ENCODE data around the gene CDHR1.

- no peak for TF ChIP-seq RARB (CRISPR knock-in tag; IDR thresholded peaks at IDR 0.05)
- no peak for TF ChIP-seq PATZ1 (CRISPR knock-in tag; IDR thresholded peaks at IDR 0.05; ENCODE audit: borderline replicate concordance)
- TF ChIP-seq ZNF70 (CRISPR knock-in tag; IDR thresholded peaks at IDR 0.05): no peak
- TF ChIP-seq ZFP3 (CRISPR knock-in tag; IDR thresholded peaks at IDR 0.05): no peak
- TF ChIP-seq ISL1 (CRISPR knock-in tag; IDR thresholded peaks at IDR 0.05): no peak
- TF ChIP-seq CSDC2 (CRISPR knock-in tag; IDR thresholded peaks at IDR 0.05): no peak
- TF ChIP-seq OSR1 (CRISPR knock-in tag; IDR thresholded peaks at IDR 0.05): no peak
- TF ChIP-seq SNAI2 (CRISPR knock-in tag; IDR thresholded peaks at IDR 0.05): no peak
- TF ChIP-seq BACH2 (CRISPR knock-in tag; IDR thresholded peaks at IDR 0.05; ENCODE audit: borderline replicate concordance): no peak
- TF ChIP-seq ZC3H10 (CRISPR knock-in tag; IDR thresholded peaks at IDR 0.05): no peak
Observed at GRCh38 chr10:84196083-84196482, 1.7 kb downstream of the CDHR1 start.

Measured in SK-N-SH treated with all-trans-retinoic acid at 6 μM for 48 hours (cell line).